Measurements from ENCODE around the gene HMCN2. TPM values are rescaled to one million over a fixed set of nuclear protein-coding genes. Genes with fewer than 3 reads are reported as not detected.

HMCN2 gene
- total and polyA plus RNA-seq, 8 donors, result 1.1 to 21.1 (median 5.0) TPM

- peaks cover 0 to 11% (median 4%) of the 10 kb centered on the region in 4 donors for H3K4me1 ChIP-seq
- H3K4me3 ChIP-seq, result no peak overlapping the region
- peaks cover 0 to 23% (median 0%) of the 10 kb centered on the region in 3 donors for H3K27me3 ChIP-seq
- 88 to 93% (median 90%) methylated on average over 19 to 27 of the region's 27 CpGs for WGBS, 5 donors
- intact Hi-C loops (cut with DNase I; ENCODE audit: low total_unique reads), result loop anchor here (5.0 kb wide), 1 partner anchor 219 kb away; no protein-coding TSS in a partner anchor
- no peak overlapping the region for H3K27ac ChIP-seq
- TF ChIP-seq POLR2A (IDR thresholded peaks at IDR 0.05), result no peak
- no peak for TF ChIP-seq EP300 (IDR thresholded peaks at IDR 0.05)
- no peak for TF ChIP-seq POLR2AphosphoS5 (IDR thresholded peaks at IDR 0.05)
- TF ChIP-seq CTCF (IDR thresholded peaks at IDR 0.05), result no peak
- peaks cover 0 to 67% (median 62%) of the 10 kb centered on the region in 4 donors for H3K36me3 ChIP-seq
- DNase-seq, result no peak
- H3K9me3 ChIP-seq, result no peaks in the 10 kb centered on the region
Observed at GRCh38 chr9:130462685-130463540, 197.4 kb downstream of the HMCN2 start.

- peaks cover 0 to 11% (median 4%) of the 10 kb centered on the region in 4 donors for H3K4me1 ChIP-seq
- H3K36me3 ChIP-seq, result peaks cover 0 to 66% (median 59%) of the 10 kb centered on the region in 4 donors
- no peak overlapping the region for H3K4me3 ChIP-seq
- TF ChIP-seq POLR2AphosphoS5 (IDR thresholded peaks at IDR 0.05), result no peak
- TF ChIP-seq EP300 (IDR thresholded peaks at IDR 0.05), result no peak
- no peak for TF ChIP-seq CTCF (IDR thresholded peaks at IDR 0.05)
- TF ChIP-seq POLR2A (IDR thresholded peaks at IDR 0.05), result no peak
- no peak for DNase-seq
- intact Hi-C loops (cut with DNase I; ENCODE audit: low total_unique reads), result loop anchor here (5.0 kb wide), 1 partner anchor 218 kb away; no protein-coding TSS in a partner anchor
- WGBS, 5 donors, result 77 to 88% (median 84%) methylated on average over 13 to 22 of the region's 22 CpGs
- H3K9me3 ChIP-seq, result no peaks in the 10 kb centered on the region
- peaks cover 0 to 23% (median 0%) of the 10 kb centered on the region in 3 donors for H3K27me3 ChIP-seq
- H3K27ac ChIP-seq, result no peak overlapping the region
Observed at GRCh38 chr9:130463763-130464745, 198.5 kb downstream of the HMCN2 start.

- Histone ChIP-seq H3K36me3 (peaks cover 2 to 73% (median 63%) of the 10 kb centered on the region in 4 donors), H3K4me1 (peaks cover 0 to 9% (median 4%) of the 10 kb centered on the region in 4 donors), H3K9me3 (no peaks in the 10 kb centered on the region), H3K27me3 (peaks cover 0 to 26% (median 0%) of the 10 kb centered on the region in 3 donors), H3K27ac (no peak overlapping the region), H3K4me3 (no peak overlapping the region)
- no peak for DNase-seq
- intact Hi-C loops (cut with DNase I; ENCODE audit: low total_unique reads), result no loop called here
- whole genome bisulfite sequencing, 5 donors, result 81 to 86% (median 83%) methylated on average over 9 to 16 of the region's 16 CpGs
- TF ChIP-seq EP300 (IDR thresholded peaks at IDR 0.05) (no peak), POLR2AphosphoS5 (IDR thresholded peaks at IDR 0.05) (no peak), POLR2A (IDR thresholded peaks at IDR 0.05) (no peak), CTCF (IDR thresholded peaks at IDR 0.05) (no peak)
Observed at GRCh38 chr9:130465383-130466096, 200.0 kb downstream of the HMCN2 start.

All from stomach (tissue), 9 donors.